Naive thymus-derived CD4-positive, alpha-beta T cell (primary cell): ENCODE results near the gene CES4A. TPM values are rescaled to one million over a fixed set of nuclear protein-coding genes. Genes with fewer than 3 reads are reported as not detected.

Experiments used
- polyA plus RNA-seq, 2 donors: library from polyadenylated mRNA; unstranded; fragments of 300-500 nt; fragmentation: Illumina TruSeq; gene quantifications; one replicate each; pipeline ENCODE4 v1.2.3, GENCODE V29; 2021
- total RNA-seq, 6 experiments: library from RNA in 5 of 6; stranded (reverse) in 5 of 6; gene quantifications; 1 replicate in 5 of 6; 2 replicates in 1 of 6; pipeline ENCODE4 v1.2.3 and lab custom pipeline; 2021 to 2026

Gene CES4A
- total and polyA plus RNA-seq, 7 experiments from 2014 or later = 5.1 to 53.8 (median 20.5) TPM

Other genes starting within 250 kb of the CES4A start
- 10 to 100 TPM; 72.3 to 85.7 (median 80.9) TPM for gene DYNC1LI2, start 237.0 kb upstream of the CES4A start, total RNA-seq
- 10 to 100 TPM; 23.2 to 25.5 TPM for gene DYNC1LI2, start 237.0 kb upstream of the CES4A start, polyA plus RNA-seq
- under 1 TPM in 4 of 5 experiments, not detected in 1; 0.16 to 0.83 (median 0.37) TPM for gene TERB1, start 187.0 kb upstream of the CES4A start, total RNA-seq
- gene TERB1, start 187.0 kb upstream of the CES4A start, polyA plus RNA-seq = not detected
- gene NAE1, start 157.6 kb upstream of the CES4A start, total RNA-seq = 10 to 100 TPM; 62.3 to 96.6 (median 90.7) TPM
- gene NAE1, start 157.6 kb upstream of the CES4A start, polyA plus RNA-seq = 100 to 1,000 TPM; 103 TPM
- not detected for gene CA7, start 144.2 kb upstream of the CES4A start, total RNA-seq
- gene CA7, start 144.2 kb upstream of the CES4A start, polyA plus RNA-seq = not detected
- 10 to 100 TPM in 3 of 5 experiments, 1 to 10 TPM in 2; 4.5 to 24.0 (median 15.9) TPM for gene PDP2, start 108.1 kb upstream of the CES4A start, total RNA-seq
- 1 to 10 TPM; 1.6 to 2.6 TPM for gene PDP2, start 108.1 kb upstream of the CES4A start, polyA plus RNA-seq
- gene CDH16, start 69.7 kb upstream of the CES4A start, total RNA-seq = not detected
- not detected for gene CDH16, start 69.7 kb upstream of the CES4A start, polyA plus RNA-seq
- gene RRAD, start 63.1 kb upstream of the CES4A start, total RNA-seq = 1 to 10 TPM in 1 of 5 experiments, under 1 TPM in 4; 0.24 to 1.6 (median 0.88) TPM
- gene RRAD, start 63.1 kb upstream of the CES4A start, polyA plus RNA-seq = not detected
- 100 to 1,000 TPM in 1 of 5 experiments, 10 to 100 TPM in 4; 47.0 to 116 (median 58.5) TPM for gene CIAO2B, start 54.2 kb upstream of the CES4A start, total RNA-seq
- gene CIAO2B, start 54.2 kb upstream of the CES4A start, polyA plus RNA-seq = 10 to 100 TPM; 89.0 to 93.4 TPM
- 10 to 100 TPM; 40.5 to 64.7 (median 55.3) TPM for gene CES2, start 53.1 kb upstream of the CES4A start, total RNA-seq
- gene CES2, start 53.1 kb upstream of the CES4A start, polyA plus RNA-seq = 10 to 100 TPM; 29.2 to 43.6 TPM
- 10 to 100 TPM in 1 of 5 experiments, under 1 TPM in 3, not detected in 1; 0.32 to 11.5 (median 0.77) TPM for gene CES3, start 27.3 kb upstream of the CES4A start, total RNA-seq
- gene CES3, start 27.3 kb upstream of the CES4A start, polyA plus RNA-seq = not detected
- 100 to 1,000 TPM in 1 of 5 experiments, 10 to 100 TPM in 4; 75.4 to 223 (median 94.4) TPM for gene CBFB, start 40.6 kb downstream of the CES4A start, total RNA-seq
- 10 to 100 TPM; 53.2 to 56.3 TPM for gene CBFB, start 40.6 kb downstream of the CES4A start, polyA plus RNA-seq
- gene PHAF1, start 121.4 kb downstream of the CES4A start, total RNA-seq = 10 to 100 TPM; 17.8 to 29.6 (median 21.2) TPM
- gene PHAF1, start 121.4 kb downstream of the CES4A start, polyA plus RNA-seq = 10 to 100 TPM in 1 of 2 donors, 1 to 10 TPM in 1; 8.9 to 21.4 TPM
- gene B3GNT9, start 162.4 kb downstream of the CES4A start, total RNA-seq = 10 to 100 TPM in 1 of 5 experiments, 1 to 10 TPM in 4; 1.9 to 13.2 (median 2.7) TPM
- 1 to 10 TPM in 1 of 2 donors, under 1 TPM in 1; 0.78 to 2.4 TPM for gene B3GNT9, start 162.4 kb downstream of the CES4A start, polyA plus RNA-seq
- 10 to 100 TPM; 47.0 to 92.8 (median 52.8) TPM for gene TRADD, start 171.3 kb downstream of the CES4A start, total RNA-seq
- gene TRADD, start 171.3 kb downstream of the CES4A start, polyA plus RNA-seq = 10 to 100 TPM; 69.8 to 71.1 TPM
- 10 to 100 TPM in 2 of 5 experiments, 1 to 10 TPM in 3; 8.7 to 84.7 (median 9.7) TPM for gene FBXL8, start 171.4 kb downstream of the CES4A start, total RNA-seq
- gene FBXL8, start 171.4 kb downstream of the CES4A start, polyA plus RNA-seq = 1 to 10 TPM; 5.2 to 7.8 TPM
- gene HSF4, start 176.2 kb downstream of the CES4A start, total RNA-seq = 100 to 1,000 TPM in 1 of 5 experiments, 10 to 100 TPM in 2, 1 to 10 TPM in 2; 9.9 to 150 (median 15.5) TPM
- gene HSF4, start 176.2 kb downstream of the CES4A start, polyA plus RNA-seq = not detected
- gene NOL3, start 181.9 kb downstream of the CES4A start, total RNA-seq = 10 to 100 TPM in 1 of 5 experiments, 1 to 10 TPM in 3, under 1 TPM in 1; 0.89 to 66.0 (median 1.8) TPM
- not detected for gene NOL3, start 181.9 kb downstream of the CES4A start, polyA plus RNA-seq
- 10 to 100 TPM in 3 of 5 experiments, 1 to 10 TPM in 2; 4.3 to 88.1 (median 11.0) TPM for gene MATCAP1, start 195.4 kb downstream of the CES4A start, total RNA-seq
- gene MATCAP1, start 195.4 kb downstream of the CES4A start, polyA plus RNA-seq = under 1 TPM; 0.48 to 0.78 TPM
- gene EXOC3L1, start 201.5 kb downstream of the CES4A start, total RNA-seq = under 1 TPM in 2 of 5 experiments, not detected in 3; 0.58 to 0.73 TPM
- gene EXOC3L1, start 201.5 kb downstream of the CES4A start, polyA plus RNA-seq = not detected
- 100 to 1,000 TPM in 1 of 5 experiments, 10 to 100 TPM in 4; 67.1 to 133 (median 73.0) TPM for gene E2F4, start 203.6 kb downstream of the CES4A start, total RNA-seq
- gene E2F4, start 203.6 kb downstream of the CES4A start, polyA plus RNA-seq = 10 to 100 TPM; 59.4 to 97.9 TPM
- gene ELMO3, start 210.5 kb downstream of the CES4A start, total RNA-seq = 1 to 10 TPM; 2.6 to 9.1 (median 7.5) TPM
- gene ELMO3, start 210.5 kb downstream of the CES4A start, polyA plus RNA-seq = under 1 TPM in 1 of 2 donors, not detected in 1; 0.07 TPM
- 10 to 100 TPM; 27.6 to 44.8 (median 32.7) TPM for gene TMEM208, start 238.5 kb downstream of the CES4A start, total RNA-seq
- 10 to 100 TPM; 79.7 to 88.3 TPM for gene TMEM208, start 238.5 kb downstream of the CES4A start, polyA plus RNA-seq